SU-DHL-6 (cell line): Measurements from ENCODE around the gene SCAMP5.

Experiments
- H2AFZ ChIP-seq: fragments of 200-600 bp; sonication (generic); 2 replicates; pipeline ENCODE4 v1.6.1; 2014; ENCODE audit warnings: low read depth, mild to moderate bottlenecking, moderate library complexity, mixed read lengths, antibody characterized with exemption, low read length; ENCODE audit not compliant: severe bottlenecking
- H3F3A ChIP-seq: fragments of 200-600 bp; shearing (Covaris generic); 2 replicates; pipeline ENCODE4 v1.6.0; 2016; ENCODE audit warnings: antibody characterized with exemption, mild to moderate bottlenecking; ENCODE audit not compliant: insufficient read depth
- H3K27ac ChIP-seq: fragments of 200-600 bp; sonication (generic); 2 replicates; pipeline ENCODE4 v1.5.1; 2016; ENCODE audit warnings: low read depth, mild to moderate bottlenecking, low read length, moderate library complexity, mixed read lengths
- H3K27me3 ChIP-seq: fragments of 200-600 bp; sonication (generic), shearing (Covaris generic); 2 replicates; pipeline ENCODE4 v1.6.0; 2014; ENCODE audit warnings: mild to moderate bottlenecking, low read length
- H3K36me3 ChIP-seq: fragments of 200-600 bp; sonication (generic); 2 replicates; pipeline ENCODE4 v1.6.1; 2014; ENCODE audit warnings: mild to moderate bottlenecking, low read length, mixed read lengths
- H3K4me2 ChIP-seq: fragments of 300-600, 200-600 bp; shearing (Covaris generic), sonication (generic); 2 replicates; pipeline ENCODE4 v1.6.0; 2014; ENCODE audit warnings: low read length, low read depth, mild to moderate bottlenecking; ENCODE audit not compliant: poor library complexity, severe bottlenecking
- H3K4me3 ChIP-seq: fragments of 200-600 bp; sonication (generic); 2 replicates; pipeline ENCODE4 v1.5.1; 2014; ENCODE audit warnings: antibody characterized with exemption, low read length, mild to moderate bottlenecking, mixed read lengths; ENCODE audit not compliant: insufficient read depth, poor library complexity, severe bottlenecking
- H3K79me2 ChIP-seq: fragments of 200-600 bp; sonication (generic); 2 replicates; pipeline ENCODE4 v1.6.1; 2014; ENCODE audit warnings: mild to moderate bottlenecking, low read length, moderate library complexity; ENCODE audit not compliant: insufficient read depth
- H3K9ac ChIP-seq: fragments of 200-600 bp; sonication (generic); 2 replicates; pipeline ENCODE4 v1.7.0; 2014; ENCODE audit warnings: mild to moderate bottlenecking, low read length
- H3K9me2 ChIP-seq: fragments of 200-600 bp; sonication (generic); replicated peaks from 2 replicates; pipeline ENCODE4 v1.6.1; 2014; ENCODE audit warnings: low read length; ENCODE audit not compliant: insufficient read depth
- H3K9me3 ChIP-seq: fragments of 200-600 bp; sonication (generic); 2 replicates; pipeline ENCODE4 v1.6.1; 2014; ENCODE audit warnings: low read length, mixed read lengths; ENCODE audit not compliant: insufficient read depth
- H4K20me1 ChIP-seq: fragments of 200-600 bp; sonication (generic); 2 replicates; pipeline ENCODE4 v1.6.1; 2014; ENCODE audit warnings: low read depth, mild to moderate bottlenecking, antibody characterized with exemption, low read length, moderate library complexity, mixed read lengths
- EZH2phosphoT487 ChIP-seq: fragments of 200-600 bp; sonication (generic), shearing (Covaris generic); conservative IDR thresholded peaks from 2 replicates; pipeline ENCODE4 v1.6.1; 2018; ENCODE audit warnings: mild to moderate bottlenecking, antibody characterized with exemption, low read length, moderate library complexity, mixed read lengths
- TF ChIP-seq, protein P1 (sequence below): fragments of 200-600 bp; sonication (generic); IDR thresholded peaks from one replicate; pipeline ENCODE4 v1.5.1; 2017; ENCODE audit warnings: antibody characterized with exemption, mild to moderate bottlenecking, low read length, moderate library complexity; ENCODE audit not compliant: insufficient read depth, poor library complexity, severe bottlenecking

Gene SCAMP5

DNA sequence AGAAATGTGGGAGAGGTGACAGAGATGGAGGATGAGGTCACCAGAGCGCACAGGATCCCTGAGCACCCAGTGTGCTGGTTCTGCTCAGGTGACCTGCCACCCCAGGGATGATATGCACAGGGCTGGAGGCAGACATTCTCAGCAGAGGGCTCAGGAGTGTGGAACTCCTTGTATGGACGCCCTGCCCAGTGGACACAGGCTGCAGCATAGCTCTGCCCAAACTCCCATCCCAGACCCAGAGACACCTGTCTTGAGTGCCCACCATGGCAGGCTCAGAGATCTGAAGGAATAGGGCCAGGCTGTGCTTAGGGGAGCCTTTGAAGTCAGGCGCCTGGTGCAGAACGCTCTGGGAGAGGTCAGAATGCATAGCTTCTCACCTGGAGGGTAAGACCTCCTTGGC lies 75.3 kb downstream of the SCAMP5 start:
- Histone ChIP-seq H3K9me2 (no peaks in the 10 kb centered on the region), H3K4me2 (no peak overlapping the region), H3K4me3 (no peak overlapping the region), H3K9ac (no peak overlapping the region), H3F3A (no peaks in the 10 kb centered on the region), H3K36me3 (0 out of 2 replicates have a peak, but pooled peaks cover 5% of the 10 kb centered on the region), H3K27ac (no peak overlapping the region), H2AFZ (no peak overlapping the region), H3K9me3 (peaks cover 5% of the 10 kb centered on the region; the same call in 1 of the 2 replicates), H3K27me3 (no peaks in the 10 kb centered on the region), H4K20me1 (no peaks in the 10 kb centered on the region), H3K79me2 (no peaks in the 10 kb centered on the region)
- TF ChIP-seq, protein P1, sequence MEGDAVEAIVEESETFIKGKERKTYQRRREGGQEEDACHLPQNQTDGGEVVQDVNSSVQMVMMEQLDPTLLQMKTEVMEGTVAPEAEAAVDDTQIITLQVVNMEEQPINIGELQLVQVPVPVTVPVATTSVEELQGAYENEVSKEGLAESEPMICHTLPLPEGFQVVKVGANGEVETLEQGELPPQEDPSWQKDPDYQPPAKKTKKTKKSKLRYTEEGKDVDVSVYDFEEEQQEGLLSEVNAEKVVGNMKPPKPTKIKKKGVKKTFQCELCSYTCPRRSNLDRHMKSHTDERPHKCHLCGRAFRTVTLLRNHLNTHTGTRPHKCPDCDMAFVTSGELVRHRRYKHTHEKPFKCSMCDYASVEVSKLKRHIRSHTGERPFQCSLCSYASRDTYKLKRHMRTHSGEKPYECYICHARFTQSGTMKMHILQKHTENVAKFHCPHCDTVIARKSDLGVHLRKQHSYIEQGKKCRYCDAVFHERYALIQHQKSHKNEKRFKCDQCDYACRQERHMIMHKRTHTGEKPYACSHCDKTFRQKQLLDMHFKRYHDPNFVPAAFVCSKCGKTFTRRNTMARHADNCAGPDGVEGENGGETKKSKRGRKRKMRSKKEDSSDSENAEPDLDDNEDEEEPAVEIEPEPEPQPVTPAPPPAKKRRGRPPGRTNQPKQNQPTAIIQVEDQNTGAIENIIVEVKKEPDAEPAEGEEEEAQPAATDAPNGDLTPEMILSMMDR: no peak
- TF ChIP-seq EZH2phosphoT487: no peak
